ENCODE measurements around the gene SMAD5.

Gene SMAD5

GRCh38 chr5:136129445-136129844 lies 3.2 kb upstream of the SMAD5 start:
- H2AFZ ChIP-seq (ENCODE audit: low read depth, low read length) = no peak overlapping the region
- H3K27me3 ChIP-seq (ENCODE audit: insufficient read depth, low read length) = peaks cover 3% of the 10 kb centered on the region
- no peaks in the 10 kb centered on the region for H3K9me3 ChIP-seq (ENCODE audit: low read length)
- H3K36me3 ChIP-seq (ENCODE audit: insufficient read depth, low read length) = no peaks in the 10 kb centered on the region
- H3K4me1 ChIP-seq (ENCODE audit: insufficient read depth, low read length) = peaks cover 10% of the 10 kb centered on the region
- no peak overlapping the region for H3K4me3 ChIP-seq (ENCODE audit: low read length)

GRCh38 chr5:136130581-136130980 lies 2.1 kb upstream of the SMAD5 start:
- Histone ChIP-seq H3K36me3 (ENCODE audit: insufficient read depth, low read length) (no peaks in the 10 kb centered on the region), H3K4me3 (ENCODE audit: low read length) (no peak overlapping the region), H3K4me1 (ENCODE audit: insufficient read depth, low read length) (peaks cover 20% of the 10 kb centered on the region), H3K27me3 (ENCODE audit: insufficient read depth, low read length) (peaks cover 3% of the 10 kb centered on the region), H2AFZ (ENCODE audit: low read depth, low read length) (no peak overlapping the region), H3K9me3 (ENCODE audit: low read length) (no peaks in the 10 kb centered on the region)

- Histone ChIP-seq H3K27me3 (ENCODE audit: insufficient read depth, low read length) (no peaks in the 10 kb centered on the region), H3K36me3 (ENCODE audit: insufficient read depth, low read length) (no peaks in the 10 kb centered on the region), H2AFZ (ENCODE audit: low read depth, low read length) (peak overlapping the region; percentile 92), H3K4me3 (ENCODE audit: low read length) (peak overlapping the region; percentile 73), H3K9me3 (ENCODE audit: low read length) (no peaks in the 10 kb centered on the region), H3K4me1 (ENCODE audit: insufficient read depth, low read length) (peaks cover 20% of the 10 kb centered on the region)
Measured at GRCh38 chr5:136132087-136132486, 558 bp upstream of the SMAD5 start.

GRCh38 chr5:136133222-136133921 lies 727 bp downstream of the SMAD5 start:
- H3K27me3 ChIP-seq (ENCODE audit: insufficient read depth, low read length) = no peaks in the 10 kb centered on the region
- peak overlapping the region; percentile 55 for H2AFZ ChIP-seq (ENCODE audit: low read depth, low read length)
- no peaks in the 10 kb centered on the region for H3K9me3 ChIP-seq (ENCODE audit: low read length)

GRCh38 chr5:136133922-136134379 lies 1.3 kb downstream of the SMAD5 start:
- no peaks in the 10 kb centered on the region for H3K9me3 ChIP-seq (ENCODE audit: low read length)

More at GRCh38 chr5:136133222-136133921, 727 bp downstream of the SMAD5 start:
- H3K4me3 ChIP-seq (ENCODE audit: low read length) = peak overlapping the region; percentile 73
- no peaks in the 10 kb centered on the region for H3K36me3 ChIP-seq (ENCODE audit: insufficient read depth, low read length)
- peaks cover 20% of the 10 kb centered on the region for H3K4me1 ChIP-seq (ENCODE audit: insufficient read depth, low read length)

GRCh38 chr5:136134653-136135052 lies 2.0 kb downstream of the SMAD5 start:
- Histone ChIP-seq H3K36me3 (ENCODE audit: insufficient read depth, low read length) (no peaks in the 10 kb centered on the region), H3K4me3 (ENCODE audit: low read length) (peak overlapping the region; percentile 73), H3K27me3 (ENCODE audit: insufficient read depth, low read length) (no peaks in the 10 kb centered on the region), H2AFZ (ENCODE audit: low read depth, low read length) (no peak overlapping the region), H3K4me1 (ENCODE audit: insufficient read depth, low read length) (peaks cover 20% of the 10 kb centered on the region), H3K9me3 (ENCODE audit: low read length) (peaks cover 2% of the 10 kb centered on the region)

More at GRCh38 chr5:136133922-136134379, 1.3 kb downstream of the SMAD5 start:
- Histone ChIP-seq H3K4me1 (ENCODE audit: insufficient read depth, low read length) (peaks cover 20% of the 10 kb centered on the region), H3K27me3 (ENCODE audit: insufficient read depth, low read length) (no peaks in the 10 kb centered on the region), H3K4me3 (ENCODE audit: low read length) (peak overlapping the region; percentile 73), H3K36me3 (ENCODE audit: insufficient read depth, low read length) (no peaks in the 10 kb centered on the region), H2AFZ (ENCODE audit: low read depth, low read length) (no peak overlapping the region)

GRCh38 chr5:136135536-136135935 lies 2.9 kb downstream of the SMAD5 start:
- peaks cover 20% of the 10 kb centered on the region for H3K4me1 ChIP-seq (ENCODE audit: insufficient read depth, low read length)
- H2AFZ ChIP-seq (ENCODE audit: low read depth, low read length) = no peak overlapping the region
- peaks cover 2% of the 10 kb centered on the region for H3K9me3 ChIP-seq (ENCODE audit: low read length)
- no peaks in the 10 kb centered on the region for H3K27me3 ChIP-seq (ENCODE audit: insufficient read depth, low read length)
- H3K36me3 ChIP-seq (ENCODE audit: insufficient read depth, low read length) = no peaks in the 10 kb centered on the region
- H3K4me3 ChIP-seq (ENCODE audit: low read length) = no peak overlapping the region

GRCh38 chr5:136137497-136138220 lies 5.0 kb downstream of the SMAD5 start:
- Histone ChIP-seq H3K27me3 (ENCODE audit: insufficient read depth, low read length) (no peaks in the 10 kb centered on the region), H3K4me1 (ENCODE audit: insufficient read depth, low read length) (peaks cover 15% of the 10 kb centered on the region), H3K36me3 (ENCODE audit: insufficient read depth, low read length) (no peaks in the 10 kb centered on the region), H3K9me3 (ENCODE audit: low read length) (peaks cover 2% of the 10 kb centered on the region), H3K4me3 (ENCODE audit: low read length) (no peak overlapping the region), H2AFZ (ENCODE audit: low read depth, low read length) (no peak overlapping the region)

GRCh38 chr5:136141561-136141960 lies 8.9 kb downstream of the SMAD5 start:
- Histone ChIP-seq H3K4me1 (ENCODE audit: insufficient read depth, low read length) (peaks cover 19% of the 10 kb centered on the region), H3K27me3 (ENCODE audit: insufficient read depth, low read length) (no peaks in the 10 kb centered on the region), H3K36me3 (ENCODE audit: insufficient read depth, low read length) (no peaks in the 10 kb centered on the region), H2AFZ (ENCODE audit: low read depth, low read length) (no peak overlapping the region), H3K4me3 (ENCODE audit: low read length) (no peak overlapping the region), H3K9me3 (ENCODE audit: low read length) (peaks cover 2% of the 10 kb centered on the region)

- peaks cover 2% of the 10 kb centered on the region for H3K9me3 ChIP-seq (ENCODE audit: low read length)
- H3K4me3 ChIP-seq (ENCODE audit: low read length) = no peak overlapping the region
- H3K36me3 ChIP-seq (ENCODE audit: insufficient read depth, low read length) = no peaks in the 10 kb centered on the region
- peaks cover 19% of the 10 kb centered on the region for H3K4me1 ChIP-seq (ENCODE audit: insufficient read depth, low read length)
- no peak overlapping the region for H2AFZ ChIP-seq (ENCODE audit: low read depth, low read length)
- H3K27me3 ChIP-seq (ENCODE audit: insufficient read depth, low read length) = no peaks in the 10 kb centered on the region
Measured at GRCh38 chr5:136143312-136143711, 10.7 kb downstream of the SMAD5 start.

GRCh38 chr5:136143763-136144162 lies 11.1 kb downstream of the SMAD5 start:
- Histone ChIP-seq H3K27me3 (ENCODE audit: insufficient read depth, low read length) (no peaks in the 10 kb centered on the region), H3K4me3 (ENCODE audit: low read length) (no peak overlapping the region), H3K36me3 (ENCODE audit: insufficient read depth, low read length) (no peaks in the 10 kb centered on the region), H2AFZ (ENCODE audit: low read depth, low read length) (no peak overlapping the region), H3K9me3 (ENCODE audit: low read length) (peaks cover 2% of the 10 kb centered on the region), H3K4me1 (ENCODE audit: insufficient read depth, low read length) (peaks cover 19% of the 10 kb centered on the region)

GRCh38 chr5:136145030-136145429 lies 12.4 kb downstream of the SMAD5 start:
- Histone ChIP-seq H3K4me1 (ENCODE audit: insufficient read depth, low read length) (peaks cover 19% of the 10 kb centered on the region), H2AFZ (ENCODE audit: low read depth, low read length) (no peak overlapping the region), H3K36me3 (ENCODE audit: insufficient read depth, low read length) (no peaks in the 10 kb centered on the region), H3K27me3 (ENCODE audit: insufficient read depth, low read length) (no peaks in the 10 kb centered on the region), H3K4me3 (ENCODE audit: low read length) (no peak overlapping the region), H3K9me3 (ENCODE audit: low read length) (no peaks in the 10 kb centered on the region)

GRCh38 chr5:136146201-136146600 lies 13.6 kb downstream of the SMAD5 start:
- Histone ChIP-seq H3K4me3 (ENCODE audit: low read length) (no peak overlapping the region), H3K27me3 (ENCODE audit: insufficient read depth, low read length) (no peaks in the 10 kb centered on the region), H2AFZ (ENCODE audit: low read depth, low read length) (no peak overlapping the region), H3K36me3 (ENCODE audit: insufficient read depth, low read length) (no peaks in the 10 kb centered on the region), H3K9me3 (ENCODE audit: low read length) (no peaks in the 10 kb centered on the region), H3K4me1 (ENCODE audit: insufficient read depth, low read length) (peaks cover 19% of the 10 kb centered on the region)

Data from neuron (in vitro differentiated cells).